H9 (cell line): ENCODE results near the gene FDX2. TPM values are rescaled to one million over a fixed set of nuclear protein-coding genes. Genes with fewer than 3 reads are reported as not detected.

Source experiments
- DNase-seq: peaks from one replicate; pipeline ENCODE4 v3.0.0-alpha.2; 2017
- H2AFZ ChIP-seq: one replicate; pipeline ENCODE4 v1.6.1; 2013; ENCODE audit warnings: mild to moderate bottlenecking, low read length, control low read depth, moderate library complexity
- H2AK5ac ChIP-seq: 2 replicates; pipeline ENCODE4 v1.6.1; 2013; ENCODE audit warnings: low read length, control low read depth, mixed read lengths; ENCODE audit not compliant: insufficient read length
- H2BK120ac ChIP-seq: one replicate; pipeline ENCODE4 v1.6.1; 2013; ENCODE audit warnings: low read depth, mild to moderate bottlenecking, low read length, control low read depth, inconsistent platforms; ENCODE audit not compliant: poor library complexity, severe bottlenecking
- H2BK12ac ChIP-seq: 2 replicates; pipeline ENCODE4 v1.6.1; 2013; ENCODE audit warnings: low read length, control low read depth, mixed read lengths, low read depth; ENCODE audit not compliant: insufficient read length
- H2BK15ac ChIP-seq: 2 replicates; pipeline ENCODE4 v1.6.1; 2013; ENCODE audit warnings: low read depth, low read length, control low read depth
- H2BK20ac ChIP-seq: one replicate; pipeline ENCODE4 v1.6.1; 2013; ENCODE audit warnings: low read depth, mild to moderate bottlenecking, low read length, control low read depth, inconsistent platforms; ENCODE audit not compliant: poor library complexity, severe bottlenecking
- H2BK5ac ChIP-seq: 2 replicates; pipeline ENCODE4 v1.6.1; 2013; ENCODE audit warnings: low read length, control low read depth, mixed read lengths; ENCODE audit not compliant: insufficient read length
- H3K14ac ChIP-seq: 2 replicates; pipeline ENCODE4 v1.6.1; 2013; ENCODE audit warnings: low read length, control low read depth; ENCODE audit not compliant: insufficient read depth
- H3K18ac ChIP-seq: 2 replicates; pipeline ENCODE4 v1.6.1; 2013; ENCODE audit warnings: low read depth, mild to moderate bottlenecking, mixed read lengths, low read length, control low read depth; ENCODE audit not compliant: insufficient read length
- H3K23ac ChIP-seq: 2 replicates; pipeline ENCODE4 v1.6.1; 2013; ENCODE audit warnings: low read length, control low read depth, mixed read lengths, low read depth; ENCODE audit not compliant: insufficient read length
- H3K23me2 ChIP-seq: 2 replicates; pipeline ENCODE4 v1.6.1; 2013; ENCODE audit warnings: low read depth, mild to moderate bottlenecking, mixed read lengths, low read length, control low read depth; ENCODE audit not compliant: insufficient read length, poor library complexity, severe bottlenecking
- H3K27ac ChIP-seq: 2 replicates; pipeline ENCODE4 v1.5.1; 2013; ENCODE audit warnings: low read length, control low read depth, mixed read lengths, low read depth; ENCODE audit not compliant: insufficient read length
- H3K27me3 ChIP-seq: 2 replicates; pipeline ENCODE4 v1.6.1; 2013; ENCODE audit warnings: low read length, control low read depth, inconsistent platforms; ENCODE audit not compliant: insufficient read depth
- H3K4ac ChIP-seq: 2 replicates; pipeline ENCODE4 v1.6.1; 2013; ENCODE audit warnings: low read depth, mild to moderate bottlenecking, control low read depth, inconsistent platforms, low read length, moderate library complexity
- H3K4me1 ChIP-seq: 2 replicates; pipeline ENCODE4 v1.6.1; 2013; ENCODE audit warnings: low read length, control low read depth, inconsistent platforms; ENCODE audit not compliant: insufficient read depth
- H3K4me2 ChIP-seq: 2 replicates; pipeline ENCODE4 v1.6.1; 2013; ENCODE audit warnings: low read length, control low read depth, mixed read lengths; ENCODE audit not compliant: insufficient read length, insufficient read depth
- H3K56ac ChIP-seq: 2 replicates; pipeline ENCODE4 v1.6.1; 2013; ENCODE audit warnings: low read depth, mild to moderate bottlenecking, mixed read lengths, low read length, control low read depth; ENCODE audit not compliant: insufficient read length
- H3K79me1 ChIP-seq: 2 replicates; pipeline ENCODE4 v1.6.1; 2013; ENCODE audit warnings: low read depth, mild to moderate bottlenecking, moderate library complexity, low read length, control low read depth, inconsistent platforms; ENCODE audit not compliant: insufficient read depth, poor library complexity, severe bottlenecking
- H3K79me2 ChIP-seq: 2 replicates; pipeline ENCODE4 v1.6.1; 2013; ENCODE audit warnings: low read length, control low read depth, inconsistent platforms; ENCODE audit not compliant: insufficient read depth
- H3K9ac ChIP-seq: 2 replicates; pipeline ENCODE4 v1.6.1; 2013; ENCODE audit warnings: low read length, control low read depth, mixed read lengths; ENCODE audit not compliant: insufficient read length; ENCODE audit errors: extremely low read depth
- H3K9me3 ChIP-seq: one replicate; pipeline ENCODE4 v1.6.1; 2013; ENCODE audit warnings: low read depth, low read length, inconsistent platforms; ENCODE audit not compliant: control insufficient read depth
- H3T11ph ChIP-seq: one replicate; pipeline ENCODE4 v1.6.1; 2013; ENCODE audit warnings: mild to moderate bottlenecking, low read length, control low read depth, inconsistent platforms
- H4K20me1 ChIP-seq: one replicate; pipeline ENCODE4 v1.6.1; 2013; ENCODE audit not compliant: control insufficient read depth, insufficient read length, insufficient read depth
- H4K5ac ChIP-seq: 2 replicates; pipeline ENCODE4 v1.6.1; 2013; ENCODE audit warnings: low read depth, mild to moderate bottlenecking, mixed read lengths, low read length, control low read depth; ENCODE audit not compliant: insufficient read length
- H4K8ac ChIP-seq: replicated peaks from 2 replicates; pipeline ENCODE4 v1.6.1; 2013; ENCODE audit warnings: low read length, control low read depth, mixed read lengths, low read depth; ENCODE audit not compliant: insufficient read length
- H4K91ac ChIP-seq: 2 replicates; pipeline ENCODE4 v1.6.1; 2013; ENCODE audit warnings: low read depth, mild to moderate bottlenecking, moderate library complexity, mixed read lengths, low read length, control low read depth; ENCODE audit not compliant: insufficient read length
- H3K27ac Mint-ChIP-seq, 3 experiments: 2 replicates in 2 of 3; 3 replicates in 1 of 3; pipeline ENCODE4 v1.8.0; 2020 to 2021; ENCODE audit warnings: mixed read lengths in 3 of 3, mild to moderate bottlenecking in 1 of 3, moderate library complexity in 1 of 3
- H3K27me3 Mint-ChIP-seq: 2 replicates; pipeline ENCODE4 v1.8.0; 2021; ENCODE audit warnings: low read depth, mild to moderate bottlenecking, moderate library complexity, mixed read lengths
- H3K36me3 Mint-ChIP-seq, 3 experiments: 2 replicates in 2 of 3; 3 replicates in 1 of 3; pipeline ENCODE4 v1.8.0; 2020 to 2021; ENCODE audit warnings: low read depth in 3 of 3, mixed read lengths in 3 of 3; ENCODE audit not compliant: insufficient read depth in 1 of 3
- H3K4me1 Mint-ChIP-seq, 2 experiments: 2 replicates each; pipeline ENCODE4 v1.8.0; 2020; ENCODE audit warnings: mixed read lengths in 2 of 2
- H3K4me3 Mint-ChIP-seq, 2 experiments: 2 replicates in 1 of 2; 3 replicates in 1 of 2; pipeline ENCODE4 v1.8.0; 2020 to 2021; ENCODE audit warnings: mild to moderate bottlenecking in 2 of 2, mixed read lengths in 2 of 2, moderate library complexity in 1 of 2
- H3K9me3 Mint-ChIP-seq, 2 experiments: 2 replicates in 1 of 2; 3 replicates in 1 of 2; pipeline ENCODE4 v1.8.0; 2020; ENCODE audit warnings: mild to moderate bottlenecking in 2 of 2, mixed read lengths in 2 of 2, moderate library complexity in 1 of 2
- CTCF ChIP-seq: fragments of 200-600 bp; sonication (generic); conservative IDR thresholded peaks from 3 replicates; pipeline ENCODE4 v1.8.0; 2021; ENCODE audit warnings: antibody characterized with exemption, mild to moderate bottlenecking
- WGBS: extraction: QIAGEN DNeasy Blood & Tissue Kit; methylation state at CpG from one replicate; pipeline ENCODE4 v1.1.7; 2013; ENCODE audit warnings: missing lambda C conversion rate, low lambda C conversion rate, mixed read lengths; ENCODE audit not compliant: insufficient read length; ENCODE audit errors: extremely low coverage; 5-methylcytosine and 5-hydroxymethylcytosine counted together
- total RNA-seq: library from RNA; stranded (reverse); gene quantifications from 2 replicates; pipeline ENCODE4 v1.2.1, GENCODE V29; 2021

Gene FDX2
- total RNA-seq, 1 experiment from 2014 or later, result 27.7 TPM

DNA sequence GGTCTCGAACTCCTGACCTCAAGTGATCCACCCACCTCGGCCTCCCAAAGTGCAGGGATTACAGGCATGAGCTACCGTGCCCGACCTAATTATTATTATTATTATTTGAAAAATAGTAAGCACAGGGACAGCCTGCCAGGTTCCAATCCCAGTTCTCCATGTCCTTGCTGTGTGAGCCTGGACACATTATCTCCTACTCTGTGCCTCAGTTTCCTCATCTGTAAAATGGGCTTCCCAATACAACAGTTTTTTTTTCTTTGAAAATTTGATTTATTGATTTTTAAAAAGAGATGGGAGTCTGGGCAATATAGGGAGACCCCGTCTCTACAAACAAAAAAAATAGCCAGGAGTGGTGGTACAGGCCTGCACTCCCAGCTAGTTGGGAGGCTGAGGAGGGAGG lies 9.5 kb downstream of the FDX2 start:
- no peak overlapping the region for H2BK12ac ChIP-seq
- no peaks in the 10 kb centered on the region for H3K4me1 ChIP-seq
- no peak overlapping the region for H3K56ac ChIP-seq
- H2BK5ac ChIP-seq, result no peak overlapping the region
- no peaks in the 10 kb centered on the region for H3K27me3 ChIP-seq
- no peak overlapping the region for H3K14ac ChIP-seq
- H2AK5ac ChIP-seq, result no peak overlapping the region
- H3K4me1 Mint-ChIP-seq, result 0 out of 4 replicates have a peak, but pooled peaks cover 0 to 4% of the 10 kb centered on the region in 2 experiments
- no peaks in the 10 kb centered on the region for H3K79me1 ChIP-seq
- H2BK20ac ChIP-seq, result no peak overlapping the region
- H3T11ph ChIP-seq, result no peak overlapping the region
- no peak for DNase-seq
- no peak overlapping the region for H3K27ac Mint-ChIP-seq
- H3K9me3 Mint-ChIP-seq, result no peaks in the 10 kb centered on the region
- H3K9me3 ChIP-seq, result no peaks in the 10 kb centered on the region
- no peak overlapping the region for H3K9ac ChIP-seq
- no peak overlapping the region for H2BK15ac ChIP-seq
- H3K36me3 Mint-ChIP-seq, result peaks cover 5 to 17% (median 6%) of the 10 kb centered on the region in 3 experiments; a peak in 4 of 7 replicates
- no peaks in the 10 kb centered on the region for H4K20me1 ChIP-seq
- no peak overlapping the region for H4K8ac ChIP-seq
- H3K23ac ChIP-seq, result no peak overlapping the region
- no peak overlapping the region for H2BK120ac ChIP-seq
- no peak overlapping the region for H3K18ac ChIP-seq
- H3K27me3 Mint-ChIP-seq, result peaks cover 7% of the 10 kb centered on the region
- no peaks in the 10 kb centered on the region for H3K79me2 ChIP-seq
- H4K91ac ChIP-seq, result no peak overlapping the region
- no peak overlapping the region for H3K4ac ChIP-seq
- no peak for TF ChIP-seq CTCF
- H4K5ac ChIP-seq, result no peak overlapping the region
- H3K23me2 ChIP-seq, result no peaks in the 10 kb centered on the region
- WGBS, result no CpG with 5 or more reads among the region's 5 CpGs
- no peak overlapping the region for H3K27ac ChIP-seq
- H3K4me3 Mint-ChIP-seq, result no peak overlapping the region
- no peak overlapping the region for H2AFZ ChIP-seq
- H3K4me2 ChIP-seq, result no peak overlapping the region
